ACC112 (cell line): Measurements from ENCODE around the gene C22orf39.
"Not testable (repeated sequence)": the region's sequence is repeated elsewhere in the genome, so short reads cannot be mapped to it uniquely, and the experiment has no call there.

Experiments
- H2AFZ ChIP-seq: fragments of 200-600 bp; sonication (generic); one replicate; pipeline ENCODE4 v1.6.0; 2017; ENCODE audit warnings: antibody characterized with exemption, low read length; ENCODE audit not compliant: unreplicated experiment
- H3K27ac ChIP-seq: fragments of 200-600 bp; sonication (generic); 2 replicates; pipeline ENCODE4 v1.5.1; 2014; ENCODE audit warnings: low read depth, mild to moderate bottlenecking, antibody characterized with exemption, low read length, moderate library complexity
- H3K27me3 ChIP-seq: fragments of 200-600 bp; sonication (generic); 2 replicates; pipeline ENCODE4 v1.6.1; 2014; ENCODE audit warnings: mild to moderate bottlenecking, antibody characterized with exemption, low read length, moderate library complexity, mixed read lengths; ENCODE audit not compliant: insufficient read depth
- H3K36me3 ChIP-seq: fragments of 200-600 bp; sonication (generic); 2 replicates; pipeline ENCODE4 v1.6.1; 2016; ENCODE audit warnings: mild to moderate bottlenecking, antibody characterized with exemption, low read length, moderate library complexity, mixed read lengths; ENCODE audit not compliant: insufficient read depth
- H3K4me1 ChIP-seq: fragments of 200-600 bp; sonication (generic); one replicate; pipeline ENCODE4 v1.6.1; 2016; ENCODE audit warnings: low read length, mixed read lengths; ENCODE audit not compliant: insufficient read depth, unreplicated experiment, control insufficient read depth
- H3K4me3 ChIP-seq: fragments of 200-600 bp; sonication (generic); 2 replicates; pipeline ENCODE4 v1.5.1; 2014; ENCODE audit warnings: mild to moderate bottlenecking, low read depth, low read length
- H3K79me2 ChIP-seq: fragments of 200-600 bp; sonication (generic); one replicate; pipeline ENCODE4 v1.6.0; 2016; ENCODE audit warnings: low read length; ENCODE audit not compliant: control insufficient read depth, unreplicated experiment, insufficient read depth

The C22orf39 gene

GRCh38 chr22:19453718-19454117 is 6.2 kb upstream of the C22orf39 start:
- Histone ChIP-seq H3K79me2 (no peaks in the 10 kb centered on the region), H3K27ac (no peak overlapping the region), H3K4me1 (peaks cover 13% of the 10 kb centered on the region), H3K36me3 (peaks cover 12% of the 10 kb centered on the region; the same call in 1 of the 2 replicates), H3K27me3 (no peaks in the 10 kb centered on the region), H2AFZ (no peak overlapping the region), H3K4me3 (no peak overlapping the region)

DNA sequence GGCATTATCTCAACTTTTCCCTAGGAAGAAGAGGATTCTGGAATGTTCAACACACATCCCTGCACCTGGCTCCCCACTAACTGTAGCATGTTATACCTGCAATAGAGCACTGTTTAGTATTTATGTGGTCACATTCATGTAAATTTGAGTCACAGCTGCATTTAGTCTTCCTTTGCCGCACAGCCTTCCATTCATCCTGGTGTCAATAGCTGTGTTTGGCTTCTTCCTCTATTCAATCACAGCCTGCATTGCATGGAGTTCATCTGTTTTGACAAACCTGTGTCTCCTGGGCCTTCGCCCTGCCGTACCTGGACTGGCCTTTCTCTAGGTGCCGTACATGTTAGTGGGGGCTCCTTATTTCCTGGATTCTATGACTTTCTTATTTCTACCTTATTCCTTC is 4.1 kb upstream of the C22orf39 start:
- H3K4me1 ChIP-seq: peaks cover 13% of the 10 kb centered on the region
- H3K36me3 ChIP-seq: peaks cover 12% of the 10 kb centered on the region; the same call in 1 of the 2 replicates
- H3K27me3 ChIP-seq: no peaks in the 10 kb centered on the region
- H3K27ac ChIP-seq: no peak overlapping the region
- no peak overlapping the region for H2AFZ ChIP-seq
- H3K4me3 ChIP-seq: no peak overlapping the region
- peaks cover 5% of the 10 kb centered on the region for H3K79me2 ChIP-seq

GRCh38 chr22:19450363-19451175 is 3.1 kb upstream of the C22orf39 start:
- Histone ChIP-seq H2AFZ (no peak overlapping the region), H3K36me3 (peaks cover 12% of the 10 kb centered on the region; the same call in 1 of the 2 replicates), H3K4me1 (peaks cover 7% of the 10 kb centered on the region), H3K27me3 (no peaks in the 10 kb centered on the region), H3K4me3 (no peak overlapping the region), H3K79me2 (peaks cover 11% of the 10 kb centered on the region), H3K27ac (no peak overlapping the region)

- H3K4me3 ChIP-seq: no peak overlapping the region
- H3K27ac ChIP-seq: no peak overlapping the region
- peaks cover 7% of the 10 kb centered on the region; the same call in 1 of the 2 replicates for H3K36me3 ChIP-seq
- H2AFZ ChIP-seq: no peak overlapping the region
- H3K27me3 ChIP-seq: no peaks in the 10 kb centered on the region
- H3K4me1 ChIP-seq: no peaks in the 10 kb centered on the region
- H3K79me2 ChIP-seq: peaks cover 17% of the 10 kb centered on the region
Observed at GRCh38 chr22:19449422-19449767, 1.9 kb upstream of the C22orf39 start.

- H3K79me2 ChIP-seq: peaks cover 18% of the 10 kb centered on the region
- no peaks in the 10 kb centered on the region for H3K27me3 ChIP-seq
- no peak overlapping the region for H3K4me3 ChIP-seq
- H2AFZ ChIP-seq: no peak overlapping the region
- peaks cover 7% of the 10 kb centered on the region; the same call in 1 of the 2 replicates for H3K36me3 ChIP-seq
- no peak overlapping the region for H3K27ac ChIP-seq
- no peaks in the 10 kb centered on the region for H3K4me1 ChIP-seq
Observed at GRCh38 chr22:19448739-19449421, 1.4 kb upstream of the C22orf39 start.

DNA sequence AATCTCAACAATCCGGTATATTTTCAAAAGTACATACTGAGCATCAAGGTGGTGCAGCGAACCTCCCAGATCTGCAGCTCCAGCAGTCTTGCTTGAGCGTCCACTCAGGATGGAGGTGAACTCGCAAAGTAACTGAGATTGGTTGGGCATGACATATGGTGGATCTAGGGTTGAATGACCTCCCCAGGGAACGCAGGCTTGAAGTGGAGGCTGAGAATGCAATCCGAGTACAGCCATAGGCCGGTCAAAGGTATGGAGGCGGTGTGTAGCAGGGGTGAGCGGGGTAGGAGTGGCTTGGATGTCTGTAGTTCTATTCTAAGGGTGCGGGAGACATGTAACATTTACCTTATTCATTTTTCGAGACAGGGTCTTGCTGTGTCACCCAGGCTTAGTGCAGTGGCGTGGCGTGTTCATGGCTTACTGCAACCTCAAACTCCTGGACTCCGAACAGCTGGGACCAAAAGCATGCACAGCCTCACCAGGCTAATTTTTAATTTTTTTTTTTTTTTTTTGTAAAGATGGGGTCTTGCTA is 631 bp upstream of the C22orf39 start:
- peaks cover 20% of the 10 kb centered on the region for H3K79me2 ChIP-seq
- H3K27ac ChIP-seq: peak overlapping the region; percentile 49; the same call in 1 of the 2 replicates
- H3K27me3 ChIP-seq: no peaks in the 10 kb centered on the region
- H3K4me3 ChIP-seq: peak overlapping the region; percentile 78
- peaks cover 7% of the 10 kb centered on the region; the same call in 1 of the 2 replicates for H3K36me3 ChIP-seq
- peak overlapping the region; percentile 58 for H2AFZ ChIP-seq
- no peaks in the 10 kb centered on the region for H3K4me1 ChIP-seq

GRCh38 chr22:19446603-19447329 is 745 bp downstream of the C22orf39 start:
- H3K79me2 ChIP-seq: peaks cover 23% of the 10 kb centered on the region
- H3K27ac ChIP-seq: no peak overlapping the region
- H3K27me3 ChIP-seq: no peaks in the 10 kb centered on the region
- peaks cover 3% of the 10 kb centered on the region; the same call in 1 of the 2 replicates for H3K36me3 ChIP-seq
- peak overlapping the region; percentile 78 for H3K4me3 ChIP-seq
- H2AFZ ChIP-seq: peak overlapping the region; percentile 44
- H3K4me1 ChIP-seq: no peaks in the 10 kb centered on the region

GRCh38 chr22:19445279-19445982 is 2.1 kb downstream of the C22orf39 start:
- not testable (repeated sequence) for H3K27ac ChIP-seq, H3K4me3 ChIP-seq, H3K36me3 ChIP-seq, H3K27me3 ChIP-seq, H2AFZ ChIP-seq, H3K4me1 ChIP-seq
- peaks cover 23% of the 10 kb centered on the region for H3K79me2 ChIP-seq

- Histone ChIP-seq H3K4me3 (no peak overlapping the region), H2AFZ (no peak overlapping the region), H3K36me3 (no peaks in the 10 kb centered on the region), H3K79me2 (peaks cover 23% of the 10 kb centered on the region), H3K4me1 (no peaks in the 10 kb centered on the region), H3K27ac (no peak overlapping the region), H3K27me3 (no peaks in the 10 kb centered on the region)
Observed at GRCh38 chr22:19443544-19444211, 3.8 kb downstream of the C22orf39 start.
